Liver (tissue), 9 donors: ENCODE data around the gene CDCA4. TPM values are rescaled to one million over a fixed set of nuclear protein-coding genes. Genes with fewer than 3 reads are reported as not detected.
"Not testable (repeated sequence)": the region's sequence is repeated elsewhere in the genome, so short reads cannot be mapped to it uniquely, and the experiment has no call there.

Experiments
- DNase-seq: peaks from one replicate; pipeline ENCODE4 v3.0.0-alpha.2; 2017; ENCODE audit warnings: low spot score
- H3K27ac ChIP-seq, 2 donors: one replicate each; pipeline ENCODE4 v1.7.0; 2013; ENCODE audit warnings: inconsistent platforms in 2 of 2, low read length in 2 of 2, control low read depth in 1 of 2, low read depth in 1 of 2, mild to moderate bottlenecking in 1 of 2
- H3K27me3 ChIP-seq, 4 donors: one replicate each; pipeline versions ENCODE4 v1.6.1 to v1.7.0; 2013; ENCODE audit warnings: low read length in 3 of 4, inconsistent platforms in 1 of 4, mild to moderate bottlenecking in 1 of 4, moderate library complexity in 1 of 4; ENCODE audit not compliant: control insufficient read depth in 4 of 4, insufficient read depth in 4 of 4
- H3K36me3 ChIP-seq, 4 donors: one replicate each; pipeline versions ENCODE4 v1.6.1 to v1.7.0; 2013; ENCODE audit warnings: low read length in 3 of 4, mild to moderate bottlenecking in 3 of 4, low read depth in 1 of 4, moderate library complexity in 1 of 4; ENCODE audit not compliant: control insufficient read depth in 4 of 4, insufficient read depth in 3 of 4
- H3K4me1 ChIP-seq, 4 donors: one replicate each; pipeline versions ENCODE4 v1.6.1 to v1.7.0; 2013; ENCODE audit warnings: low read length in 3 of 4, mild to moderate bottlenecking in 3 of 4, moderate library complexity in 1 of 4; ENCODE audit not compliant: control insufficient read depth in 4 of 4, insufficient read depth in 4 of 4
- H3K4me3 ChIP-seq, 3 donors: one replicate each; pipeline versions ENCODE4 v1.6.1 to v1.7.0; 2013; ENCODE audit warnings: low read length in 3 of 3, control low read depth in 1 of 3, low read depth in 1 of 3, mild to moderate bottlenecking in 1 of 3
- H3K9ac ChIP-seq, 2 donors: one replicate each; pipeline ENCODE4 v1.7.0; 2013; ENCODE audit warnings: low read length in 2 of 2, mild to moderate bottlenecking in 2 of 2, moderate library complexity in 2 of 2, control low read depth in 1 of 2, low read depth in 1 of 2
- H3K9me3 ChIP-seq, 4 donors: one replicate each; pipeline versions ENCODE4 v1.6.1 to v1.7.0; 2013; ENCODE audit warnings: low read length in 3 of 4; ENCODE audit not compliant: control insufficient read depth in 4 of 4
- EGR1 ChIP-seq, 2 donors: IDR thresholded peaks; 2 replicates each; pipeline ENCODE4 v1.6.1; 2016 to 2018; ENCODE audit warnings: antibody characterized with exemption in 2 of 2, low read depth in 2 of 2
- FOXA1 ChIP-seq: IDR thresholded peaks from 2 replicates; pipeline ENCODE4 v1.6.1; 2016; ENCODE audit warnings: antibody characterized with exemption
- FOXA2 ChIP-seq: IDR thresholded peaks from 2 replicates; pipeline ENCODE4 v1.6.1; 2016; ENCODE audit warnings: antibody characterized with exemption
- HNF4A ChIP-seq, 2 donors: conservative IDR thresholded peaks; 2 replicates each; pipeline ENCODE4 v1.6.1; 2016; ENCODE audit warnings: antibody characterized with exemption in 2 of 2, mild to moderate bottlenecking in 2 of 2
- HNF4G ChIP-seq: IDR thresholded peaks from 2 replicates; pipeline ENCODE4 v1.6.1; 2016; ENCODE audit warnings: antibody characterized with exemption
- JUND ChIP-seq, 2 donors: IDR thresholded peaks; 2 replicates each; pipeline ENCODE4 v1.6.1; 2016; ENCODE audit warnings: antibody characterized with exemption in 2 of 2
- NR2F2 ChIP-seq: IDR thresholded peaks from 2 replicates; pipeline ENCODE4 v1.6.1; 2016; ENCODE audit warnings: antibody characterized with exemption
- RAD21 ChIP-seq, 2 donors: IDR thresholded peaks; 2 replicates each; pipeline ENCODE4 v1.6.1; 2016; ENCODE audit warnings: antibody characterized with exemption in 2 of 2, mild to moderate bottlenecking in 2 of 2
- RXRA ChIP-seq, 2 donors: IDR thresholded peaks; 2 replicates each; pipeline ENCODE4 v1.6.1; 2017 to 2018; ENCODE audit warnings: antibody characterized with exemption in 2 of 2, mild to moderate bottlenecking in 1 of 2
- TAF1 ChIP-seq: conservative IDR thresholded peaks from 2 replicates; pipeline ENCODE4 v1.6.1; 2016; ENCODE audit warnings: antibody characterized with exemption, mild to moderate bottlenecking
- YY1 ChIP-seq: IDR thresholded peaks from 2 replicates; pipeline ENCODE4 v1.6.1; 2016; ENCODE audit warnings: antibody characterized with exemption, mild to moderate bottlenecking
- WGBS: extraction: QIAGEN DNeasy Blood & Tissue Kit; methylation state at CpG from one replicate; pipeline ENCODE4 v1.1.7; 2013; 5-methylcytosine and 5-hydroxymethylcytosine counted together
- polyA plus RNA-seq, 2 donors: library from polyadenylated mRNA; stranded (reverse) in 1 of 2; unstranded in 1 of 2; fragments of 200-250 nt in 1 of 2; fragments of >200 nt in 1 of 2; fragmentation: Nextera tagmentation in 1 of 2; extraction: Ambion mirVana in 1 of 2; gene quantifications; one replicate each; pipeline versions ENCODE4 v1.2.1 to v1.2.3, GENCODE V29; 2013 to 2015
- total RNA-seq, 2 donors: library from RNA; depleted of rRNA; stranded (reverse); fragments of >200 nt; gene quantifications; one replicate each; pipeline ENCODE4 v1.2.3, GENCODE V29; 2014
- TF ChIP-seq, protein P1 (sequence below): IDR thresholded peaks from 2 replicates; pipeline ENCODE4 v1.6.1; 2016; ENCODE audit warnings: antibody characterized with exemption
- TF ChIP-seq, protein P2 (sequence below): IDR thresholded peaks from 2 replicates; pipeline ENCODE4 v1.6.1; 2016; ENCODE audit warnings: antibody characterized with exemption
- TF ChIP-seq, protein P3 (sequence below): IDR thresholded peaks from 2 replicates; pipeline ENCODE4 v1.6.1; 2016; ENCODE audit warnings: antibody characterized with exemption, mild to moderate bottlenecking
- TF ChIP-seq, protein P4 (sequence below): IDR thresholded peaks from 2 replicates; pipeline ENCODE4 v1.6.1; 2016; ENCODE audit warnings: antibody characterized with exemption
- TF ChIP-seq, protein P5 (sequence below): fragments of 150-350 bp; IDR thresholded peaks from 2 replicates; pipeline ENCODE4 v1.5.1; 2017; ENCODE audit warnings: improper control_type of control experiment, low read depth, low read length; ENCODE audit not compliant: missing input control
- donor health status: healthy.
- donor health status: healthy.
- donor health status: healthy.
- donor health status: healthy.
- donor health status: healthy.

The CDCA4 gene
- total and polyA plus RNA-seq, 4 donors: 1.2 to 34.5 (median 2.7) TPM

DNA sequence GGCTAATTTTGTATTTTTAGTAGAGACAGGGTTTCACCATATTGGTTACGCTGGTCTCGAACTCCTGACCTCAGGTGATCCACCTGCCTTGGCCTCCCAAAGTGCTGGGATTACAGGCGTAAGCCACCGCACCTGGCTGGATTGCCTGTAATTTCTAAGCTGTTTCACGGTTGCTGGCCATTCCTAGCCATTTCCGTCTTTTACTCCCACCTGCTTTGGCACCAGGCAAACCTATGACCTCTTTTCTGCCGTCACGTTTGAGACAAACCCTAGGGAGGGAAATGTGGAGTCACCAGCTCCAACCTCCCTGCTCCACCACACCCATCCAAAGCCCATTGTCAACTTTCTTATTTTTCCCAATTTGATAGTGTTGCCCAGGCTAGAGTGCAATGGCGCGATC lies 43.1 kb upstream of the CDCA4 start:
- 85% methylated on average over 10 of the region's 10 CpGs for WGBS
- TF ChIP-seq FOXA2 (no peak), HNF4A (conservative IDR thresholded peaks at IDR 0.05) (no peak), RAD21 (IDR thresholded peaks at IDR 0.05) (no peak), JUND (IDR thresholded peaks at IDR 0.05) (no peak), RXRA (IDR thresholded peaks at IDR 0.05) (no peak), EGR1 (IDR thresholded peaks at IDR 0.05; ENCODE audit: low read depth in 2 of 2) (no peak), YY1 (no peak), NR2F2 (no peak), HNF4G (no peak), TAF1 (no peak), FOXA1 (no peak)
- TF ChIP-seq, protein P1, sequence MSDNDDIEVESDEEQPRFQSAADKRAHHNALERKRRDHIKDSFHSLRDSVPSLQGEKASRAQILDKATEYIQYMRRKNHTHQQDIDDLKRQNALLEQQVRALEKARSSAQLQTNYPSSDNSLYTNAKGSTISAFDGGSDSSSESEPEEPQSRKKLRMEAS: no peak
- TF ChIP-seq, protein P2, sequence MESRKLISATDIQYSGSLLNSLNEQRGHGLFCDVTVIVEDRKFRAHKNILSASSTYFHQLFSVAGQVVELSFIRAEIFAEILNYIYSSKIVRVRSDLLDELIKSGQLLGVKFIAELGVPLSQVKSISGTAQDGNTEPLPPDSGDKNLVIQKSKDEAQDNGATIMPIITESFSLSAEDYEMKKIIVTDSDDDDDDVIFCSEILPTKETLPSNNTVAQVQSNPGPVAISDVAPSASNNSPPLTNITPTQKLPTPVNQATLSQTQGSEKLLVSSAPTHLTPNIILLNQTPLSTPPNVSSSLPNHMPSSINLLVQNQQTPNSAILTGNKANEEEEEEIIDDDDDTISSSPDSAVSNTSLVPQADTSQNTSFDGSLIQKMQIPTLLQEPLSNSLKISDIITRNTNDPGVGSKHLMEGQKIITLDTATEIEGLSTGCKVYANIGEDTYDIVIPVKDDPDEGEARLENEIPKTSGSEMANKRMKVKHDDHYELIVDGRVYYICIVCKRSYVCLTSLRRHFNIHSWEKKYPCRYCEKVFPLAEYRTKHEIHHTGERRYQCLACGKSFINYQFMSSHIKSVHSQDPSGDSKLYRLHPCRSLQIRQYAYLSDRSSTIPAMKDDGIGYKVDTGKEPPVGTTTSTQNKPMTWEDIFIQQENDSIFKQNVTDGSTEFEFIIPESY: no peak
- TF ChIP-seq, protein P3, sequence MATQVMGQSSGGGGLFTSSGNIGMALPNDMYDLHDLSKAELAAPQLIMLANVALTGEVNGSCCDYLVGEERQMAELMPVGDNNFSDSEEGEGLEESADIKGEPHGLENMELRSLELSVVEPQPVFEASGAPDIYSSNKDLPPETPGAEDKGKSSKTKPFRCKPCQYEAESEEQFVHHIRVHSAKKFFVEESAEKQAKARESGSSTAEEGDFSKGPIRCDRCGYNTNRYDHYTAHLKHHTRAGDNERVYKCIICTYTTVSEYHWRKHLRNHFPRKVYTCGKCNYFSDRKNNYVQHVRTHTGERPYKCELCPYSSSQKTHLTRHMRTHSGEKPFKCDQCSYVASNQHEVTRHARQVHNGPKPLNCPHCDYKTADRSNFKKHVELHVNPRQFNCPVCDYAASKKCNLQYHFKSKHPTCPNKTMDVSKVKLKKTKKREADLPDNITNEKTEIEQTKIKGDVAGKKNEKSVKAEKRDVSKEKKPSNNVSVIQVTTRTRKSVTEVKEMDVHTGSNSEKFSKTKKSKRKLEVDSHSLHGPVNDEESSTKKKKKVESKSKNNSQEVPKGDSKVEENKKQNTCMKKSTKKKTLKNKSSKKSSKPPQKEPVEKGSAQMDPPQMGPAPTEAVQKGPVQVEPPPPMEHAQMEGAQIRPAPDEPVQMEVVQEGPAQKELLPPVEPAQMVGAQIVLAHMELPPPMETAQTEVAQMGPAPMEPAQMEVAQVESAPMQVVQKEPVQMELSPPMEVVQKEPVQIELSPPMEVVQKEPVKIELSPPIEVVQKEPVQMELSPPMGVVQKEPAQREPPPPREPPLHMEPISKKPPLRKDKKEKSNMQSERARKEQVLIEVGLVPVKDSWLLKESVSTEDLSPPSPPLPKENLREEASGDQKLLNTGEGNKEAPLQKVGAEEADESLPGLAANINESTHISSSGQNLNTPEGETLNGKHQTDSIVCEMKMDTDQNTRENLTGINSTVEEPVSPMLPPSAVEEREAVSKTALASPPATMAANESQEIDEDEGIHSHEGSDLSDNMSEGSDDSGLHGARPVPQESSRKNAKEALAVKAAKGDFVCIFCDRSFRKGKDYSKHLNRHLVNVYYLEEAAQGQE: no peak
- TF ChIP-seq, protein P4, sequence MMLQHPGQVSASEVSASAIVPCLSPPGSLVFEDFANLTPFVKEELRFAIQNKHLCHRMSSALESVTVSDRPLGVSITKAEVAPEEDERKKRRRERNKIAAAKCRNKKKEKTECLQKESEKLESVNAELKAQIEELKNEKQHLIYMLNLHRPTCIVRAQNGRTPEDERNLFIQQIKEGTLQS: no peak
- TF ChIP-seq, protein P5, sequence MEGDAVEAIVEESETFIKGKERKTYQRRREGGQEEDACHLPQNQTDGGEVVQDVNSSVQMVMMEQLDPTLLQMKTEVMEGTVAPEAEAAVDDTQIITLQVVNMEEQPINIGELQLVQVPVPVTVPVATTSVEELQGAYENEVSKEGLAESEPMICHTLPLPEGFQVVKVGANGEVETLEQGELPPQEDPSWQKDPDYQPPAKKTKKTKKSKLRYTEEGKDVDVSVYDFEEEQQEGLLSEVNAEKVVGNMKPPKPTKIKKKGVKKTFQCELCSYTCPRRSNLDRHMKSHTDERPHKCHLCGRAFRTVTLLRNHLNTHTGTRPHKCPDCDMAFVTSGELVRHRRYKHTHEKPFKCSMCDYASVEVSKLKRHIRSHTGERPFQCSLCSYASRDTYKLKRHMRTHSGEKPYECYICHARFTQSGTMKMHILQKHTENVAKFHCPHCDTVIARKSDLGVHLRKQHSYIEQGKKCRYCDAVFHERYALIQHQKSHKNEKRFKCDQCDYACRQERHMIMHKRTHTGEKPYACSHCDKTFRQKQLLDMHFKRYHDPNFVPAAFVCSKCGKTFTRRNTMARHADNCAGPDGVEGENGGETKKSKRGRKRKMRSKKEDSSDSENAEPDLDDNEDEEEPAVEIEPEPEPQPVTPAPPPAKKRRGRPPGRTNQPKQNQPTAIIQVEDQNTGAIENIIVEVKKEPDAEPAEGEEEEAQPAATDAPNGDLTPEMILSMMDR: no peak
- Histone ChIP-seq H3K4me1 (peaks cover 0 to 9% (median 2%) of the 10 kb centered on the region in 4 donors), H3K36me3 (no peaks in the 10 kb centered on the region), H3K9me3 (no peaks in the 10 kb centered on the region), H3K9ac (no peak overlapping the region), H3K27ac (no peak overlapping the region), H3K27me3 (no peaks in the 10 kb centered on the region), H3K4me3 (no peak overlapping the region)
- DNase-seq: no peak

DNA sequence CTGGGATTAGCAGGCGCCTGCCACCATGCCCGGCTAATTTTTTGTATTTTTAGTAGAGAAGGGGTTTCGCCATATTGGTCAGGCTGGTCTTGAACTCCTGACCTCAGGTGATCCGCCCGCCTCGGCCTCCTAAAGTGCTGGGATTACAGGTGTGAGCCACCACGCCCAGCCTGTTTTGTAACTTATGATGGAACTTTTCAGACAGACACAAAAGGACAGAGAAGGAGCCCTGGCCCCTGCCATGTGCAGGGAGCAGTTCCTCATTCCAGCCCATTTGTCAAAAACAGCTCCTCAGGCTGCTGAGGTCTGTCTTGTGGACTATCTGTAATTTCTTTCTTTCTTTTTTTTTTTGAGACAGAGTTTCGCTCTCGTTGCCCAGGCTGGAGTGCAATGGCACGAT lies 42.6 kb upstream of the CDCA4 start:
- not testable (repeated sequence) for H3K4me3 ChIP-seq, H3K36me3 ChIP-seq, H3K27ac ChIP-seq, H3K9me3 ChIP-seq, H3K27me3 ChIP-seq, H3K9ac ChIP-seq, DNase-seq, H3K4me1 ChIP-seq
- WGBS: 78% methylated on average over 10 of the region's 10 CpGs
